HG02763 (cell line): ENCODE data around the gene CACNA1I.

Source experiments
- ATAC-seq: cut with Tn5 transposase; IDR thresholded peaks from one replicate; pipeline ENCODE4 v1.9.1; 2021; ENCODE audit warnings: mild to moderate bottlenecking, moderate library complexity; ENCODE audit not compliant: unreplicated experiment

CACNA1I gene

DNA sequence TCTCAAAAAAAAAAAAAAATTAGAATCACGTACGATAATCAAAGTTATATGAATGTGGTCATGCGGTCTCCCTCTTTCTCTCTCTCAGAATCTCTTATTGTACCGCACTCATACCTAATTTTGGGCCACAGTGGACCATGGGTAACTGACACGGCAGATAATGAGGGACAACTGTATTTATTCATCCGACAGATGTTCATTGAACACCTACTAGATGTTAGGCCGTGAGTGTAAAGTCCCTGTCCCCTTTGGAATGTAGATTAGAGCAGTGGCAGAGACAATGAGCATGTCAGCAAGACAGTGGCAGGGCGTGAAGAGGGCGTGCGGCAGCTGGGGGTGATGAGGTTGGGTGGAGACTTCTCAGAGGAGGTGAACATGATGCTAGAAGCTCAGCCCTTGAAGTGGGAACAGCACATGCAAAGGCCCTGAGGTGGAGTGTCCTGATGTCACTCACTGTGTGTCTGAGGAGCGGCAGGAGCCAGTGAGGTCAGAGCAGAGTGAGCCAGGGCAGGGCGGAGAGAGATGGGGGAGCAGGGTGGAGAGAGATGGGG is 25.1 kb downstream of the CACNA1I start:
- no peak for ATAC-seq

DNA sequence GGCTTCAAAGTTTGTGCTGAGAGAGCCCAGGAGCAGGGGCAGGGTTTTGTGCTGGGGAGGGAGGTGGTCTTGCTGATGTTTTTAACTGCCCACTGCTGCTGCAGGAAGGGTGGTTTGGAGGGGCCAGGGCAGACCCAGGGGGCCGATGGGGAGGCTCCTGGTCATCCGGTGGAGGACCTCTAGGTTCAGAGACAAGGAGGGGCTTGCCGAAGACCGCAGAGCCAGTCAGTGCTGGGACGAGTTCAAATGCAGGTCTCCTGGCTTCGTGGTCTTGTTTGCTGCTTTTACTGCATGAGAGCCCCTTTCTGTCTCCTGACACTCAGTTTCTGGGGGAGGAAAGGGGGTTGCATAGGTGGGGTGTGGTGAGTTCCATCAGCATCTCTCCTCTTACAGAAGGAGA is 26.0 kb downstream of the CACNA1I start:
- no peak for ATAC-seq

DNA sequence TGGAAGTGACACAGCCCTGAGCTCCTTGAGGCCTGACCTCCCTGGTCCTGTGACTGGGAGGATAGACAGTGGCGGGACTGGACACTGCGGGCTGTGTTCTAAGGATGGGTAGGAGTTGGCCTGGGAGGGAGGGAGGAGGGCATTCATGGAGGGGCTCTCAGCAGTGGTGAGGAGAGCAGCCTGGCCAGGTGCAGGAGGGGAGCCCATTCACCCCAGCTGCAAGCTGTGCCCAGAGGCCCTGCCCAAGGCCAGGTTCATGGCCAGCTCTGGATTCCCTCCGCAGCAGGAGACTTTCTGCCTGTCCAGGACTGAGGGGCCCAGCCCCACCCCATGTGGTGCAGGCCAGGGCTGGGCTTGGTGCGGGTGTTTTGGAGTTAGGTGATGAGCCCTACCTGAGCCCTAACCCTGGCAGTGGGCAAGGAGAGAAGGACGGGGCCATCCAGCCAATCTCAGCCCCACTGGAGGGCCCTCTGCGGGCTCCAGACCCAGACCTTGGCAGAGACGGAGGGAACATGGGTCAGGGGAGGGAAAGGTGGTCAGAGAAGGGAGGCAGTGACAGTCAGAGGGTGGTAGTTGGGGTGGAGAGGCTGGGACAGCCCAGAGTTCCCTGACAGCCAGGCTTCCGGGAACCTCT is 26.8 kb downstream of the CACNA1I start:
- no peak for ATAC-seq

DNA sequence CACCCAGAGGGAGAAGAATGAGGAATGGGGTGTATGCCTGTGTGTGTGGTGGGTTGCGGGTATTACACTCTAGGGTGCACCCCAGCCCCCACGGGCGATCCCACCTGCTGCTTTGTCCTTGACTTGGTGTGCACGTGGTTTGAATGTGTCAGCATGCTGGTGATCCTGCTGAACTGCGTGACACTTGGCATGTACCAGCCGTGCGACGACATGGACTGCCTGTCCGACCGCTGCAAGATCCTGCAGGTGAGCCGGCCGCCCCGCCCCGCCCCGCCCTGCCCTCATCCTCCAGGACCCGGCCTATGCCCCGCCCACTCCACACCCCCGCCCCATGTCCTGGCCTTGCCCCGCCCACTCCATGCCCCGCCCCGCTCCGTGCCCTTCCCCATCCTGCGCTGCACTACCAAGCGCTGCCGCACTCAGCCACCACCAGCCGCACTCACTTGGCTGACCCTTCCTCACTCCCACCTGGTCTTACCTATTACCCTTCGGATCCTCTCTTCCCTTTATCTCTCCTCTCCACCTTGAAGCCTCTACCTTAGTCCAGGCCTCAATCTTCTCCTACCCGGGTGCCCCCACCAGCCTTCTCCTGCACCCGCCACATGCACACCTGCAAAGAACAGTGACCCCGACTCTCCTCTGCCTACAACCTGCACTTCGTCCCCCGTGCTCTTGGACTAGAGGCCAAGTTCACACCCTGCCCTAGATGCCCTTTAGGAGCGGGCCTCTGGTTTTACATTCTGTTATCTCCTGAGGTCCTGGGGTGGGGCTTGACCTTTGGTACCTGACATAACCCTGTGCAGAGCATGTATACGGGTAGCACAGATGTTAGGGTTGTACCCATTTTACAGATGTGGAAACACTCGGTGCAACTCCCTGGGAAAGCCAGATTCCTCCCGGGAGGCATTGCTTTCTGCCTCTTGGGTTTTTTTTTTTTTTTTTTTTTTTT is 27.7 kb downstream of the CACNA1I start:
- no peak for ATAC-seq

DNA sequence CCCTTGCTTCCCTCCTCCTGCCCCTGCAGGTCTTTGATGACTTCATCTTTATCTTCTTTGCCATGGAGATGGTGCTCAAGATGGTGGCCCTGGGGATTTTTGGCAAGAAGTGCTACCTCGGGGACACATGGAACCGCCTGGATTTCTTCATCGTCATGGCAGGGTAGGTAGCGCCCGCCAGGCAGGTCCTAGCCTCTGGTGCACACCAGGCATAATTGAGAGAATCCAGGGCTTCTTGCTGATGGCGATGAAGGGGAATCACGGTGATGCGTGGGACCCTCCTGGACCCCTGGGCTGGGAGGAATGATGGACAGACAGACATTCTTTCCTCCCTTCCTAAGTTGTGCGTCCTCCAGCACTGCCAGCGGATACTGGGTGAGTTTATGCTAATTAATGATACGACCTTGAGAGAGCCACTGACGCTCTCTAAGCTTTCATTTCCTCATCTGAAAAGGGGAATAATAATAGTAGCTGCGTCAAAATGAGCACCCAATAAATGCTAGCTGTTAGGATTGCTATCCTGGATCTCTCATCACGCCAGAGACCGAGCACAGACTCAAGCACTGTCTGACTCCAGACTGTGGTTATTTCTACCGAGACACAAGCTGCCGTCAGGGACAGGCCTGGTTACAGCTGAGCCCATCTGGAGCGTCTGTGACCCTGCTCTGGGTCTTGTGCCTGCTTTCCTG is 30.1 kb downstream of the CACNA1I start:
- no peak for ATAC-seq

DNA sequence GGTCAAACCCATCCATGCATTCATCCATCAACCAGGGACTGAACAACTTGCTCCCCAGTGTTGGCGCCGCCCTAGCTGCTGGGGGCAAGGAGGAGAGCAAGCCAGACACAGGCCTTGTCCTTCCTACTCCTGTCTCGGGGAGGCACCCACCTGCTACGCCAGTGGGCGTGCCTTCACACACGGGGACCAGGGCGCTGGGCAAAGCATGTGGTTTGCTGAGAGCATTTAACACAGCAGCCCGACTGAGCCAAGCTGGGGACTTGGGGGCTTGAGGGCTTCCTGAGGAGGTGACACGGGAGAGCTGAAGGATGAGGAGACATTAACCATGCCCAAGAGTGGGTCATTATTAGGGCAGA is 30.6 kb downstream of the CACNA1I start:
- no peak for ATAC-seq

DNA sequence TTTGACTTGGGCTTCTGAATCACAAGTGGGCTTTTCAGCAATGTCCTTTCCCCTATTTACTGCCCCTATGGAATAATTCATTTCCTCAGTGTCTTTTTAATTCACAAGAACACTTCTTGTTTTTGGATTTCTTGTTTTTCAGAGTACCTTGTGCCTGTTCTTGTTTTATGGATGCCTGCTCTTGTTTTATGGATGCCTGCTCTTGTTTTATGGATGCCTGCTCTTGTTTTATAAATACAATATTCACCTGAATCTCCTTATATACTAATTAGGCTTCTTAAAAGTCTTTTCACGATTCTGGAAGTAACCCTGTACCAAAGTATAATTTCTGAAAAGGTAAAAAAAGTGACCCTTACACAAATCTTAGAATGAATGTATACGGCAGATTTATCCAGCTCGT is 32.8 kb downstream of the CACNA1I start:
- no peak for ATAC-seq

DNA sequence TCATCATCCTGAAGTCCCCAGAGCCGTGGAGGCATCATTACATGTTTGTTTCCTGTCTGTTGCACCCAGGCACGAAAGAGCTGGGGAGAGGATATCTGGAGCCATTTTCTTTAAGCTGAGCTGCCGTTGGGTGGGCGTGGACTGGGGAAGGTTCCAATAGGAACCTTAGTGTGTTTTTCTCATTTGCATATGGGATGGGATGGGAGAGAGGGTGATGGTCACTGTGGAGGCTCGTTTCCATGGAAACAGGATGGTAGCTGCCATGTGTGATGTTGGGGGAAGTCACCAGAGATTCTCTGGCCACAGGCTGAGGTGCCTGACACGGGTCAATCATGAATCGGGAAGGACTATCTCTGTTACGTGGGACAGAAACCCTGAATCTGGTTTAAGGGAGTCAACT is 39.7 kb downstream of the CACNA1I start:
- no peak for ATAC-seq

DNA sequence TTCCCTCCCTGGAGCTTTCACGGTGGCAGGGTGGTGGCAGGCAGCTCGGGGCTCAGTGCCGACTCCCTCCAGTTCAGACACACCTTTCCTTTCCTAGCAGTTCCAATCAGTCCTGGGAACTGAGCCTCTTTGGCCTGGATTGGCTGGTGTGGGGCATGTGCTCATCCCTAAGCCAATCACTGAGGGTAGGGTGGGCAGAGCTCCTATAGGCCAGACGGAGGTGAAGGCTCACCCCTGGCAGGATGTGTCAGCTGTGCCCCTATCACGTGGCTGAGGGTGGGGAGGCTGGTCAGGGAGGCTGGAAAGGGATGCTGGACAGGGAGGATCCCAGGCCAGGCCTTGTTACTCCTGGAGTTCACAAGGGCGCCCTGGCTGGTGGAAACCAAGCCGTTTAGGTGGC is 40.2 kb downstream of the CACNA1I start:
- ATAC-seq: no peak

DNA sequence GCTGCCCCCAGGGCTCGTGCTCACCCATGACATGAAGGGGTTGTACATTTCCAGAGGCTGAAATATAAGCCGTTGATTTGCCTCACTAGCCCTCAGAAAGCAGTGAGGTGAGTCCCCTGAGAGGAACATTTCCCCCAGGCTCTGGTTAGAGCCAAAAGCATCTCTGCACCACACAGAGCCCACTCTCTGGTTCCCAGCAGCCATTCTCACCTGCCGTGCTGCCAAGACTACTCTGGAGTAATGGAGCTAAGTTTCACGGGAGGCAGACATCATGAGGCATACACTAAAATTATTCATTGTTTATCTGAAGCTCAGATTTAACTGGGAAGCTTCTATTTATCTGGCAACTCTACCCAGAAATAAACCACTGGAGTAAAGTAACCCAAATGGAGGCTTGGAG is 40.8 kb downstream of the CACNA1I start:
- ATAC-seq: no peak

DNA sequence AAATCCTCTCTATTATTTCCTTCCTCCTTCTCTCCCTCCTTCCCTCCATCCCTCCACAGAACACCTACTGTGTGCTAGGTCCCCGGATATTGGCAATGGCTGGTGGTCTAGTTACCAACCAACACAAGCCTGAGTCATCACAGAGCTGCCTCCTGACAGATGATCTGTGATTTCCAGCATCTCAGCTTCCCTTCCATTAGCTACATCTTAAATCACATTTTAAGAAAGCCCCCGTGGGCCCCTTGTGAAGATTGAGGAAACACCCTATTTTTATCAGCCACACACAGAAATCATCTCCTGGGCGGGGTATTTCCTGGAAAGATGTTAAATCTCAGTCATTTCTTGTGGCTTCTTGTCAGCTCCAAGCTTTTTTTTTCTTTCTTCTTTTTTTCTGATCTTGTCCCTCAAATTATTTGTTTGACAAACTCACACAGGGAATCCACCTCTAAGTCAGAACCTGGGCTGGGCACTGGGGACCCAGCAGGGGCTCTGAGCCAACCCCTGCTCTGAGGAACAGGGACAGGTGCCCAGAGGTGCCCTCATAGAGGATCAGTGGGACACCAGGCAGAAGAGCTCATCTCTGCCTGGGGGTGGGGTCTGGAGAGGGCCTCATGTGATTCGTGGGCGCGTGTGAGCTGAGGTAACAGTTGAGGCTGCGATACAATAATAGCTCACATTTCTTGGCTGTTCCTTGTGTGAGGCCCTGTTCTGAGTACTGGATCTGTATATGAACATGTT is 42.4 kb downstream of the CACNA1I start:
- ATAC-seq: no peak

DNA sequence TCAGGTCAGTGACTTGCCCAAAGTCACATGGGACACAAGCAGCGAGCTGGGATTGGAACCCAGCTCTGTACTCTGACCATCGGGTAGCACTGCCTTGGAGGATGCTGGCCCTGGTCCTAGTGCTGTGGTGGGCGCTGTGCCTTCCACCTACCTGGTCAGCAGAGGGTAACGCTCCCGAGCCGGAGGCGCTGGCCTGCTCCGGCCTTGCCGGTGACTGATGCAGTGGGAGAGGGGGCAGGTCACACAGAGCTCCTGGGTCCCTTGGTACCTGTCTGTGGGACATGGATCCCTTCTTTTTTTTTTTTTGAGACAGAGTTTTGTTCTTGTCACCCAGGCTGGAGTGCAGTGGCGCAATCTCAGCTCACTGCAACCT is 43.0 kb downstream of the CACNA1I start:
- ATAC-seq: no peak

DNA sequence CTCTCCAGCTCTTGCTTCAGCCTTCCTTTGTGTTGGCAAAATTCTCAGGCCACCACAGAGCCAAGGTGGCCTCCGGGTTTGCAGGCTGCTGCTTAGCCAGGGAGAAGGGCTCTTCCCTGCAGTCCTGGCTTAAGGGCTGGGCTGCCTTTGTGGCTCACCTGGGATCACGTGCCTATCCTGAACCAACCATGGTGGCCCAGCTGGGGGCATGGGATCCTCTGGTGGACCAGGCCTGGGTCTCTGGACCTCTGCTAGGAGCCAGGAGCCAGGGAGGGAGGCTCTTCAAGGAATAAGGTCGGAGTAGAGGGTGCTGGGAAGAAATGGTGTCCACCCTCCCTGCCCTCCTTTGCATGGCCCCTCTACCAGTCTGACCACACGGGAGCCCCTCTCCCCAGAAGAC is 43.9 kb downstream of the CACNA1I start:
- ATAC-seq: no peak

DNA sequence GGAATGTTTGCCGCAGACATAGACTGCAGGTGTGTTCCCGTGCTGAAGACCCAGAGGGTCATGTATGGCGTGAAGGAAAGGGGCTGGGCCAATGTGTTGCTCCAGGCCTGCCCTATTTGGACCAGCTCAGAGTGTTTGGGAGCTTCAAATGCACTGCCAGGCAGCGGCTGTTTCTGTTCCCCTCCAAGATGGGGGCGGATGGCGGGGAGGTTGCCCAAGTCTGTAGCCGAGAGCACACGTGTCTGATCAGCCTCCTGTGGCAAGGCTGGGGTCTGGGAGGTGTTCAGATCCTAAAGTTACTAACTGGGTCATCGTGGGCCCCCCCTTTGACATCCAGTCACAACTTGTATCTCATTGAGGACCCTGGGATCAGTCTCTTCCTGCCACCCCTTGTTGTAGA is 45.5 kb downstream of the CACNA1I start:
- ATAC-seq: no peak

DNA sequence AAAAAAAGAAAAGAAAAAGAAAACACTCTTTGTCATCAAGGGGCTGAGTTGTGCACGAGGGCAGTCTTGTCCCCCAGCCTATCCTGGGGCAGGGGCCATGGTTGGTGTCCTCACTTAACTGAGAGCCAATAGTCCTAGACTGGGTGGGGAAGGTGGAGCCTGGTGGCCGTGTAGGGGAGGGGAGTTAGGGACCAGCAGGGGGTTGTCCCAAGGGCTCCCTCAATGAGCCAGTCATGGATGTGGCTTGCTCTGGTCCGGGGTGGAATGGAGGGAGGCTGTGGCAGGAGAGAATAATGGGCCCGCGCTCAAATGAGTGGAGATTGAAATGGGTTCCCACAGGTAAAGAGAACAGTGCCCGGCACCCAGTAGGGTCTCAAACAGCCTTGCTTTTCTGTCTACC is 46.2 kb downstream of the CACNA1I start:
- no peak for ATAC-seq

DNA sequence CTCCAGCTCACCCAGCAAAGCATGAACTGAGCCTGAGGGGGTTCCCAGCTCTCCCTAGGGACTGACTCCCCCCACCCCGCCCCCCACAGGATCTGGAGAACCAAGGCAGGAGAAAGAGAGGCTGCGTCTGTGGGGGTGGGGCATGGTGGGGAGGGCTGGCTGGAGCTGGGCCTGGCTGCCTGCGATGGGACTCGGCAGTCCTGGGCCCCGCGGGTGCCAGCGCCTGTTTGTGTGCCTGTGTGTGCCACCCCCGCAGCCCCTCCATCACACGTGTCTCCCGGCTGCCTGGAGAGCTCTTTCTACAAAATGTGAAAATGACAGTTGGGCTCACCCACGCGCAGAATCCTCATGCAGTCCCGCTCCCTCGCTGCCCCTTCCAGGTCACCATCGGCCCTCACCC is 46.8 kb downstream of the CACNA1I start:
- ATAC-seq: no peak

DNA sequence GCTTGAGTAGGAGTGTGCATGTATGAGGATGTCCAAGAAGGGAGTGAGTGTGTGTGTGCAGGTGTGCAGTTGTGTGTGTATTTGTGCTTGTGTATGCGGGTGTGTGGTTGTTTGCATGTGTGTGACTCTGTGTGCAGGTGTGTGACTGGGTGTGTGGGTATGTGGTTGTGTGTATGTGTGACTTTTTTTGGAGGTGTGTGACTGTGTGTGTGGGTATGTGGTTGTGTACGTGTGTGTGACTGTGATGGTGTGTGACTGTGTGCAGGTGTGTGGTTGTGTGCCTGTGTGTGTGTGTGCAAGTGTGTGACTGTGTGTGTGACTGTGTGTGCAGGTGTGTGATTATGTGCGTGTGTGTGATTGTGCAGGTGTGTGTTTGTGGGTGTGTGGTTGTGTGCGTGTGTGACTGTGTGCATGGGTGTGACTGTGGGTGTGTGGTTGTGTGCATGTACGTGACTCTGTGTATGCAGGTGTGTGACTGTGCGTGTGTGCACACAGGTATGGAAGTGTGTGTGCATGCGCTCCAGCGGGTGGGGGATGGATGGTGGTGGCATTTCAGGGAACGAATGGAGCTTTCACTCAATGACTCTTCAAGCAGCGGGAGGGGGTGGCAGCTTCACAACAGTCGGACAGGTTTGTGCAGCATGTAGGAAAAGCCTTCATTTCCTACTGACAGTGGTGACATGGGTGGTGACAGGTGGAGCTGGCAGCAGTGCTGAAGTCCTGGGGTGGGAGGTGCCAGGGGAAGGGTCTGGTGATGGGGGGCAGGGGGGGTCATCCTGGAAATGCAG is 47.6 kb downstream of the CACNA1I start:
- ATAC-seq: no peak

DNA sequence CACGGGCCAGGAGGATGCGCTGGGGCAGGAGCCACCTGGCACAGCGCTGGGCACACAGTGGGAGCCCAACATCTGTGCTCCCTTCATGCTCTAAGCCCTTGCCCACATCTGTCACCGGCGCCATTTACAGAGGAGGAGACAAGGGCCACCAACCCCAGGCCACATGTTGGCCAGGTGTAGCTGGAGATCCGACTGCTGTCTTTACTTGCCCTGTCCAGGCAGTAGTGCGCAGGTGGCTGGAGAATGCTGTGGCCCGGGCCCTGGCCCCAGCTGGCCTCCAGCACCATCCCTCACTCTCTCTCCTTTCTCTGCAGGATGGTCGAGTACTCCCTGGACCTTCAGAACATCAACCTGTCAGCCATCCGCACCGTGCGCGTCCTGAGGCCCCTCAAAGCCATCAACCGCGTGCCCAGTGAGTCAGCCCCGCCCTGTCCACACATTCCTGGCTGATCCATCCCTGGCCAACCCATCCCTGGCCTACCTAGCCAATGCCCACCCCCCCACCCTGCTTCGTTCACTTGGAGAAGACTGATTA is 48.5 kb downstream of the CACNA1I start:
- no peak for ATAC-seq

DNA sequence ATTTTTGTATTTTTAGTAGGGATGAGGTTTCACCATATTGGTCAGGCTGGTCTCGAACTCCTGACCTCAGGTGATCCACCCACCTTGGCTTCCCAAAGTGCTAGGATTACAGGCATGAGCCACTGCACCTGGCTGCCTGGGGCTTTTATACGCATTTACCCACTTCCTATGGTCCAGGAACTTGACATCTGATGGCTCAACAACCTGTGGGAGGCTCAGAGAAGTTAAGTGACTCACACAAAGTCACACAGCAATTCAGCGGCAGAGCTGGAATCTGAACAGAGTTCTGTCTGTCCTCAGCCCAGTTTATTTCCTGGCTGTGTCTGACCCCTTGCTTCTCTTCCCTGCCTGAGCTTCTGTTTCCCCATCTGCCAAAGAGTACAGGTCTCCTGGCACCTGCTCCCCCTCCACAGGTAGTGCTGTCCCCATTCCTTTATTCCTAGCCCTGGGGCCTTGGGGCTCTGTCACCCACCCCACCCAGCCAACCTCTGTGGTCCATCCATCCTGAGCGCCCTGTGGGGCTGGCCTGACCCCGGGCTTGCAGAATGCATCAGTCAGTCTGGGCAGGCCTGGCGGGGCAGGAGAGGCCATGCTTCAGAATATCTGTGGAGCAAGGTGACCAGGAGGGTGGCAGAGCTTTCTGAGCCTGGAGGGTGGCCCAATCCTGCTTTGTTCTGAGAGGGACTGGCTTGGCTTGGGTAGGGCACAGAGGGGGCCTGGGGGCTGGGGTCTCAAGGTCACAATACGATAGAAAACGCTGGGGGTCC is 50.6 kb downstream of the CACNA1I start:
- no peak for ATAC-seq
